ENCODE results near the gene FGF8. TPM values are rescaled to one million over a fixed set of nuclear protein-coding genes. Genes with fewer than 3 reads are reported as not detected.

FGF8 gene
- total RNA-seq, 4 donors from 2014 or later = not detected

- WGBS, 2 donors (ENCODE audit: low coverage in 1 of 2) = 51 to 58% methylated on average over 7 to 9 of the region's 9 CpGs
- TF ChIP-seq CTCF (IDR thresholded peaks at IDR 0.05) (no peak), POLR2A (IDR thresholded peaks at IDR 0.05) (no peak), POLR2AphosphoS5 (IDR thresholded peaks at IDR 0.05) (no peak), EP300 (IDR thresholded peaks at IDR 0.05) (no peak)
- Histone ChIP-seq H3K27ac (no peak overlapping the region), H3K4me3 (no peak overlapping the region), H3K27me3 (peaks cover 17% of the 10 kb centered on the region), H3K4me1 (no peaks in the 10 kb centered on the region), H3K9me3 (no peaks in the 10 kb centered on the region), H3K36me3 (no peaks in the 10 kb centered on the region)
- no peak for ATAC-seq
Observed at GRCh38 chr10:101745074-101745696, 30.7 kb downstream of the FGF8 start.

GRCh38 chr10:101744267-101744666, 31.6 kb downstream of the FGF8 start:
- TF ChIP-seq POLR2A (IDR thresholded peaks at IDR 0.05) (no peak), POLR2AphosphoS5 (IDR thresholded peaks at IDR 0.05) (no peak), EP300 (IDR thresholded peaks at IDR 0.05) (no peak), CTCF (IDR thresholded peaks at IDR 0.05) (no peak)
- Histone ChIP-seq H3K4me1 (no peaks in the 10 kb centered on the region), H3K4me3 (no peak overlapping the region), H3K27me3 (peaks cover 25% of the 10 kb centered on the region), H3K36me3 (no peaks in the 10 kb centered on the region), H3K27ac (no peak overlapping the region), H3K9me3 (no peaks in the 10 kb centered on the region)
- WGBS, 2 donors (ENCODE audit: low coverage in 1 of 2) = 66 to 86% methylated on average over 2 to 3 of the region's 3 CpGs
- no peak for ATAC-seq

GRCh38 chr10:101741938-101742337, 34.0 kb downstream of the FGF8 start:
- WGBS, 2 donors (ENCODE audit: low coverage in 1 of 2) = 50% methylated on average over 2 of the region's 2 CpGs
- TF ChIP-seq POLR2AphosphoS5 (IDR thresholded peaks at IDR 0.05) = no peak
- no peak for TF ChIP-seq CTCF (IDR thresholded peaks at IDR 0.05)
- TF ChIP-seq EP300 (IDR thresholded peaks at IDR 0.05) = no peak
- TF ChIP-seq POLR2A (IDR thresholded peaks at IDR 0.05) = no peak
- Histone ChIP-seq H3K36me3 (no peaks in the 10 kb centered on the region), H3K4me3 (no peak overlapping the region), H3K9me3 (no peaks in the 10 kb centered on the region), H3K4me1 (no peaks in the 10 kb centered on the region), H3K27ac (no peak overlapping the region), H3K27me3 (peaks cover 37% of the 10 kb centered on the region)
- no peak for ATAC-seq

GRCh38 chr10:101736666-101737065, 39.2 kb downstream of the FGF8 start:
- 43 to 55% methylated on average over 3 of the region's 3 CpGs for WGBS, 2 donors (ENCODE audit: low coverage in 1 of 2)
- no peak for ATAC-seq
- H3K9me3 ChIP-seq = no peaks in the 10 kb centered on the region
- H3K36me3 ChIP-seq = no peaks in the 10 kb centered on the region
- H3K27ac ChIP-seq = no peak overlapping the region
- no peak for TF ChIP-seq EP300 (IDR thresholded peaks at IDR 0.05)
- no peak for TF ChIP-seq CTCF (IDR thresholded peaks at IDR 0.05)
- TF ChIP-seq POLR2AphosphoS5 (IDR thresholded peaks at IDR 0.05) = no peak
- TF ChIP-seq POLR2A (IDR thresholded peaks at IDR 0.05) = no peak
- H3K4me3 ChIP-seq = no peak overlapping the region
- H3K4me1 ChIP-seq = no peaks in the 10 kb centered on the region
- H3K27me3 ChIP-seq = peaks cover 61% of the 10 kb centered on the region

GRCh38 chr10:101732096-101732495, 43.8 kb downstream of the FGF8 start:
- Histone ChIP-seq H3K27me3 (peaks cover 29% of the 10 kb centered on the region), H3K27ac (no peak overlapping the region), H3K4me3 (no peak overlapping the region), H3K36me3 (no peaks in the 10 kb centered on the region), H3K9me3 (no peaks in the 10 kb centered on the region), H3K4me1 (no peaks in the 10 kb centered on the region)
- TF ChIP-seq CTCF (IDR thresholded peaks at IDR 0.05) (no peak), POLR2A (IDR thresholded peaks at IDR 0.05) (no peak), POLR2AphosphoS5 (IDR thresholded peaks at IDR 0.05) (no peak), EP300 (IDR thresholded peaks at IDR 0.05) (no peak)
- WGBS, 2 donors (ENCODE audit: low coverage in 1 of 2) = 38 to 43% methylated on average over 1 of the region's 1 CpG
- ATAC-seq = no peak
